G401 (cell line): ENCODE measurements around the gene SERPINB8. TPM values are rescaled to one million over a fixed set of nuclear protein-coding genes. Genes with fewer than 3 reads are reported as not detected.

Experiments
- DNase-seq: peaks from one replicate; pipeline ENCODE4 v3.0.0-alpha.2; 2015; ENCODE audit warnings: low spot score
- in situ Hi-C: cut with HindIII; loops from 2 replicates; pipeline ENCODE4 v1.10.0; 2016; ENCODE audit warnings: low sequenced_read_pairs, mixed read lengths
- total RNA-seq: library from RNA; depleted of rRNA; stranded (reverse); fragments of >200 nt; shearing (Covaris generic); gene quantifications from 2 replicates; pipeline ENCODE4 v1.2.3, GENCODE V29; 2014

The SERPINB8 gene
- total RNA-seq, 1 experiment from 2014 or later: not detected

DNA sequence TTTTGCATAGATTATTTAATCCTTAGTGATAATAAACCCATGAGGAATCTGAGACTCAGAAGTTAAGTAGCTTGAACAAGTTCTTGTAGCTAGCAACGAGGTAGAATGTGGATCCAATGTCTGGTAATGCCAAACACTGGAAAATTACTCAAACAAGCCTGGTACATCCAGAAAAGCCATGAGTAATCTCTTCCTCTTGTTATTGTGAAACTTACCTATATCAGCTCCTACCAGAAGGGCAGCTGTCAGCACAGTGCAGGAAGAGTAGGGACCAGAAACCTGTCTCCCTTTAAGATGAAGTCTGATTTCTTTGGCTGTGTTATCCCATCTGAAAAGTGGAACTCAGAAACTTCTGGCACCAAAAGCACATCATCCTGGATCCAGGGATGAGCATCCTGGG lies 7.7 kb upstream of the SERPINB8 start:
- DNase-seq: no peak
- in situ Hi-C loops: no loop called here

DNA sequence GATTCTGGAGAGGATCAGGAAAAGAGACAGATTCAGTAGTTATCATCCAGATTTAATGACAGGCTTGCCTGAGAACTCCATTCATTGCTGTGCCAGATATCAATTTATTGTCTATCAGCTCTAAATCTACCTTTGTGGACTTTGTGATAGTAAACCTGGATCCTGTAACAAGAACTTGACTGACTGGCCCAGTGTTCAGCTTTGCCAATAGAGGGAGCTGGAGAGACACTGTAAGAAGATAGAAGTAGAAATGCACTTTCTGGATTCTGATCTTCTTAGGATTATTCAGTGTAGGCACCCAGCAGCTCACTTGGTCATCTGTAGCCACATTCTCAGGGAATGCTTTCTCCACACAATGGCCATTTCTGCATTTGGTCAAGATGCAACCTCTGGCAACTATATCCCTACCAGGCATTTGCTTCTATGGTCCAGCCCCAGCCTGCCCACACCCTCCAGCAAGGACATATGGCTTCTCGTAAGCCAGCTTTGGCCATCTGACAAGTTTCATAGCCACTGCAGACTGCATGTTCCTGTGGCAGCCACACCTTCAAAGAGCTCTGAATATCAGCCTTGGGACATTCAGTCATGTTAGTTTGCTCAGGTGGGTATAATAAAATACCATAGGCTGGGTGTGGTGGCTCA lies 6.1 kb upstream of the SERPINB8 start:
- in situ Hi-C loops: no loop called here
- DNase-seq: peak; percentile 63

DNA sequence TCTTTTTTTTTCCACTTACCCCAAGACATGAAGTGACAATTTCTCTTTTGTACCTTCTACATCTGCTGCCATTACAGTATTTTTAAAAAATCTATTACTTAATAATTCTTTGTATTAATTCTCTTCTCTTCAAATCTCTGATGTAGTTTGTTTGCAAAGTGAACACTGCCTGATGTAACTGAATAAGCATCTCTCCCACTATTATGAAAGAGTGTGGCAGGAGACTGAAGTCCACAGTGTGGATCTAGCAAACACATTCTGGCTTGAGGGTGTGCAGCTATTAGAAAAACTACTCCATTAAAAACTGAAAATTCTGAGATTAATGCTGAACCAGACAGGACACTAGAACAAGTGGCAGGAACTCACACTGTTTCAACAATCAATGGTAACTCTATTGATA lies 5.0 kb upstream of the SERPINB8 start:
- in situ Hi-C loops: no loop called here
- no peak for DNase-seq

DNA sequence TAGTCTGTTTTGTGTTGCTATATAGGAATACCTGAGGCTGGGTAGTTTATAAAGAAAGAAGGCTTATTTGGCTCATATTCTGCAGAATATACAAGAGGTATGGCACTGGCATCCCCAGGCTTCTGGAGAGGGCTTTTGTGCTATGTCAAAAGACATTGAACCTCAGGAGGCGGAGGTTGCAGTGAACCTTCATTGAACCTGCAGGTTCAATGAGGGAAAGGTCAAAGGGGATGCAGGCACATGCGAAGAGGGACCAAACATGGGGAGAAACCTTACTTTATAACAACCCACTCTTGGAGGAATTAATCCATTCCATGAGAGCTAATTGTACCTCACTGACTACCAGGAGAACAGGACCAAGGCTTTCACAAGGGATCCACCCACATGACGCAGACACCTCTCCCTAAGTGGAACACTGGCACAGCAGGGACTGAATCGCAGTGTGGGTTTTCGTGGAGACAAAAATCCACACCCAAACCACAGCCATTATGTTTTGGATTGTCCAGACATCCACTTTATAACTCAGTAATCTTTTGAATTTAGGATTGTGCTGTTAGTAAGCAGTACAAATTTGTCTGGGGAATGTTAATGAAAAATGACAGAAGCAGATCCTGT lies 4.1 kb upstream of the SERPINB8 start:
- no peak for DNase-seq
- in situ Hi-C loops: no loop called here

DNA sequence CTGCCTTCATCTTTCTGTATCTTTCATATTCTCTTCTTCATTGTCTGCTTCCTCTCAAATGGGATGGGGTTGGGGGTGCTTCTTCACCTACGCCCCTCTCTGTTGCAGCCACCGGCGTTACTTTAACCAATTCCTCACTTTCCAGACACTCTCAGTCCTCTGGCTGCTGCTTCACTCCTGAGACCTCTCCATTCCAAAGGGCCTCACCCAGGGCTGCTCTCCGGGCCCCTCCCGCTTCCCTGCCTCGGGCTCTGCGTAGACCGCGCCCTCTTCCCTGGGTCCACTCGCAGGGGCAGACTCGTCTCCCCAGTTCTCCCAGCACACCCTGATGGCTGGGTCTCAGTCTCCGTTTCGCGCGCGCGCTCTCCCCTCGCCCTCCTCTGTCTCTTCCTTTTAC lies 926 bp downstream of the SERPINB8 start:
- DNase-seq: no peak

DNA sequence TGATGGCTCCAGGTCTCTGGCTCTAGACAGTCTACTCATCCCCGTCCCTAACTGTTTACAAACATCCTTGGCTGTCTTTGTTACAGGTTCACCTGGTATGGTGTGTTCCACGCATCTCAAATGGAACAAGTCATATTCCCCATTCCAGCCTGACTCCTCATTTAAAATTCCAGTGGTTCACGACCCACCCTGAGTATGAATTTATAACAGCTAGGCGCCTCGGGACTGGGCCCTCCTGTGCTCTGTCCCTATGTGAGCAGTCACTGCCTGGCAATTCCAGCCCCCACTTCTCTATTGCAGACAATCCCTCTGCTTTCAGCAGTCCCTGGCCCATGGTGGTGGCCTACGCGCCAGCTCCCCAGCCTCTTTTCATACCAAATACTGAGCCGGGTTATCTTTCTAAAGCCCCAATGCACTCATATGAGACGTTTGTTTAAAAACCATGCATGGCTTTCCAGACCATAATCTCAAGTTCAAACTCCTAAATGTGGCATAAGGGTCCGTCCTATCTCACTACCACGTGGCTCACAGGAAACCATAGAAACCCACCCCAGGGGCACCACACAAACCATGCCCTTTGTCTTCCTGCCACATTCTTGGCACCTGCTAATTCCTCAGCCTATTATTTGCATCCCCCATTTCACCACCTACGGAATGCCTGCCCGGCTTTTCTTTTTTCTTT lies 1.6 kb downstream of the SERPINB8 start:
- in situ Hi-C loops: no loop called here
- DNase-seq: no peak

More for the DNA sequence above, 926 bp downstream of the SERPINB8 start:
- in situ Hi-C loops: no loop called here

DNA sequence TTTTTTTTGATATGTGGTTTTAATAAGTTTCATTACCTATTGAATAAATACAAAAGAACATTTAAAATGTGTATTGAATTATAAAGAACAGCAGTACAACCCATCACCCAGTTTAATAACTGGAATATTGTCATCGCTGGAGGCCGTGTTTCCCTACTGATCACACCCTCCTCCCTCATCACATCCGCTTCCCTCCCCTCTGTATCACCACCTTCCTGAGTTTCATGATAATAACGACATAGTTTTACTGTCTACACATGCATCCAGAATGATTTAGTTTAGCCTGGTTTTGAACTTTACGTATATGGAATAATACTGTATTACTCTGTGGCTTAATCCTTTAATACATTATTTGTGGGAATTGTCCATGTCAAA lies 2.1 kb downstream of the SERPINB8 start:
- DNase-seq: no peak
- in situ Hi-C loops: no loop called here

DNA sequence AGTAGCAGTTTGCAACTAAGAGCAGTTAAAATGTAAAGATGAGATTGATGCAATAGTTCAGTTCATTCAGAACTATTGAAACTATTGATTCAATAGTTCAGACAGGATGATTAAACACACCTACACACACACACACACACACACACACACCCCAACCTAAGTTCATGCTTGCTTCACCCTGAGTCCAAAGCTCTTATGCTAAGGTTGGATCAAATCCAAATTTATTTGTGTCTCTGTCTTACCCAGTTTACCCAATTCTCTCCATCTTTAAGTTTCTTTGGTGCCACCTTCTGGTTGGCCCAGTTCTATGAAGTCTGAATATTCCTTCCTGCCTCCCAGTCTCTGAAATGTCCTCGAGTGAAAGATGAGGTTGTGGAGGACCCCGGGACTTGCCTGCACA lies 5.1 kb downstream of the SERPINB8 start:
- DNase-seq: peak; percentile 6
- in situ Hi-C loops: no loop called here

DNA sequence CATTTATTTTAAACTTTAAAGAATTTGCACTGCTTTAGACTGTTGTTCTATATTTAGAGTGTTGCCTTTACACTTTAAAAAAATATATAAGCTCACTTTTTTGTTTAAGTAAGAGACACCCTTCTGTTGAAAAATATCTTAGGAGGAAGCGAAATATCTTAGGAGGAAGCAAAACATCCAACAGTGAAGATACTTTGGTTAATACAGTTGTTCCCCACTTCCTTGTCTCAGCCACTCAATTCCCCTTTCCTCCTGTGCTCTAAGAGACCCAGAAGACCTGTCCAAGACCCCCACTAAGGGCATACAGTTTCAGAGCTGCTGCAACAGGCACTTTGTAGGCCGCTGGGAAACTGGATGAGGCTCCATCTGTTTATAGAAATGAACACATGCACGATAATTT lies 5.7 kb downstream of the SERPINB8 start:
- in situ Hi-C loops: no loop called here
- DNase-seq: no peak

DNA sequence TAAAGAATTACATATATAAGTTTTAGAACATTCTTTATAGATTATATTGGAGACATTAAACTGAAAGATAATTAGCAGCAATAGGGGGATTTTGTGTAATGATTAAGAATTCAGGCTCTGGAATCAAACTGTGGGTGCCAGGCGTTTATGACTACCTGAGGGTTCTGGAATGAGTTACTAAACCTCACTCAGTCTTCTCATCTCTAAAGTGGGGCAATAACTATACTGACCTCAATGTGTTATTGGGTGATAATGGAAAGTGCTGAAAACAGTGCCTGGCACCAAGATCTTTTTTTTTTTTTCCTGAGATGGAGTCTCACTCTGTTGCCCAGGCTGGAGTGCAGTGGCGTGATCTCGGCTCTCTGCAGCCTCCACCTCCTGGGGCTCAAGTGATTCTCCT lies 7.2 kb downstream of the SERPINB8 start:
- in situ Hi-C loops: no loop called here

DNA sequence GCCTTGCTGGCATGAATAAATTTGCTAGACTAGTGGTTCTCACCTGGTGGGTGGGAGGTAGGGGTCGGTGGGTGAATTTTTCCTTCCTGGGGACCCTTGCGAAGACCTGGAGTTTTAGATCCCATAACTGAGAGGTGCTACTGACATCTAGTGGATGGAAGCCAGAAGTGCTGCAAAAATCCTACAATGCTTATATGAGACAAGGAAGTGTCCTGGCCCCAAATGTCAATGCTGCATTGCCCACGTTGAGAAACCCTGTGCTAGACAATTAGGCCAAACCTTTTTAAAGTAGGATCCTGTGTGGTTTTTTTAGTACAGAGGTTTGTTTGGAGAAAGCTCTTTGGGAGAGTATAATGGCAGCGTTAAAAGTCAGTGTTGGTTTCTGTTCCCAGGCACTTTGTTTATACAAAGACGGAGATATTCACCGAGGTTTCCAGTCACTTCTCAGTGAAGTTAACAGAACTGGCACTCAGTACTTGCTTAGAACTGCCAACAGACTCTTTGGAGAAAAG lies 9.6 kb downstream of the SERPINB8 start:
- DNase-seq: peak; percentile 69
- in situ Hi-C loops: no loop called here

More for the DNA sequence above, 7.2 kb downstream of the SERPINB8 start:
- no peak for DNase-seq

DNA sequence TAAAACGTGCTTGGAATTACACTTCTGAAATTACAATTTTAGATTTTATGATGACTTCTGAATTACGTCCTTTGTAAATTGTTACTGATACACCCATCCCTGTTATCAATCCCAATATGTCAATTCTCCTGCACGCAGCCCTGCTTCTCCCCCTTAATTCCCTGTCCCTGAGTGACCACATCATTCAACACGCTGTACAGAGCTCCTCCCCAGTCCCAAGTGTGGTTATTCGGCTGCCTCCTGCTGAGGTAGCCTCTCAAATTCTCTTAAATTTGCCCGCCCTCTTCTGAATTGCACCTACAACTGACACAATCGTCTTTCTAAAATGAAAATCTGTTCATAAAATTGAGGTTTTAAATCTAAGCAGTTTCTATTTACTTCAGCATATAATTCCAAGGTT lies 10.1 kb downstream of the SERPINB8 start:
- in situ Hi-C loops: no loop called here
- DNase-seq: no peak

DNA sequence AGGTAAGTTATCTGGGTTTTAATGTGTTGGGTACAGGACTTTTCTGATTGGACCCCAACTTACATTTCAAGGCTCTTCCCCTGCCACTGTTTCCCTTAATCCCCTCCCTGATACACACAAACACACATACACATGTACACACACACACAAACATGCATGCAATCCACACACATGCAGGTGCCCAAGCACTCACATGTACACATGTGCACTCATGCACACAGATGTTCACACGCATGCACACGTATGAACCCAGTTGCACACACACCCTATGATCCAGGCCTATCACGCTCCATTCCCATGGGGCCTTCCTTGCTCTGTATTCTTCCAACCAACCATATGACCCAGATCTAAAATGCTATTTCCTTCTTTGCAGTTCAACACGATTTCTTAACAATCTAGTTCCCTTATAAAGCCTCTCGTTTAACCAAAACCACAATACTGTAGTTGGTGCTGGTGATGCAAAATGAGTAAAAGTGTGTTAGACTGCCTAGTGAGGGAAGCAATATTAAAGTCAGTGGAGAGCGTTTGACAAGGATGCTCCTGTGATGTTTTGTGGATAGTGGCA lies 11.1 kb downstream of the SERPINB8 start:
- in situ Hi-C loops: no loop called here
- no peak for DNase-seq

DNA sequence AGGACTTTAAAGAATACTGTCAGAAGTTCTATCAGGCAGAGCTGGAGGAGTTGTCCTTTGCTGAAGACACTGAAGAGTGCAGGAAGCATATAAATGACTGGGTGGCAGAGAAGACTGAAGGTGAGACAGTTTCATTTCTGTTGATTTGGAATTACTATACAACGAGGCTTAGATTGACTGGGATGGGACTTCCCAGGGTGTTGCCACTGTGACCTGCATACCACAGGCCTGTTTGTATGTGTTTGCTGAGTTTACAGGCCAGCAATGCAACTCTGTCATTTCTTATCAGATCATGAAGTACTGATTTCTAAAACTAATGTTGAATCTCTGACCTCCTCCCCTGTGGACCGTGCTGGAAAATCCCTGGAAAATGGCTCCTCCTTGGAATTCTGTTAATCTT lies 11.8 kb downstream of the SERPINB8 start:
- no peak for DNase-seq
- in situ Hi-C loops: no loop called here

DNA sequence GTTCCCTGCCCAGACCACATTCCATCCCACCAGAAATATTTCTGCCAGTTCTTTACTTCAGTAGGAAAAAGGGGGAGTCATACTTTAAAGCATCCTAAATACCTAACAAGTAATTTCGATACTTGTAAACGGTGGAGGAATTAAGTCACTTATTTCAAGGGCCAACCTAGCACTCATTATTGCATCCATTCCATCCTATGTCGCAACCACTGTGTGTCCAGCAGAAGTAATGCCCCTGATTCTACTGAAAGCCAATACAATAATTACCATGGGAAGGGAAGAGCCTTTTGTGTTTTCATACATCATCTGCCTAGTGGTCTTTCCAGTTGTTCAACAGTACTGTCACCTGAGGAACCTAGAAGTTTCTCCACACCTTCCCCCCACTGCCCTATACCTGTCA lies 12.5 kb downstream of the SERPINB8 start:
- in situ Hi-C loops: no loop called here
- DNase-seq: no peak

DNA sequence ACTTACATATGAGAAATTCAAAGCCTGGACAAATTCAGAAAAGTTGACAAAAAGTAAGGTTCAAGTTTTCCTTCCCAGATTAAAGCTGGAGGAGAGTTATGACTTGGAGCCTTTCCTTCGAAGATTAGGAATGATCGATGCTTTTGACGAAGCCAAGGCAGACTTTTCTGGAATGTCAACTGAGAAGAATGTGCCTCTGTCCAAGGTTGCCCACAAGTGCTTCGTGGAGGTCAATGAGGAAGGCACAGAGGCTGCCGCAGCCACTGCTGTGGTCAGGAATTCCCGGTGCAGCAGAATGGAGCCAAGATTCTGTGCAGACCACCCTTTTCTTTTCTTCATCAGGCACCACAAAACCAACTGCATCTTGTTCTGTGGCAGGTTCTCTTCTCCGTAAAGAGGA lies 17.0 kb downstream of the SERPINB8 start:
- in situ Hi-C loops: no loop called here
- DNase-seq: no peak

DNA sequence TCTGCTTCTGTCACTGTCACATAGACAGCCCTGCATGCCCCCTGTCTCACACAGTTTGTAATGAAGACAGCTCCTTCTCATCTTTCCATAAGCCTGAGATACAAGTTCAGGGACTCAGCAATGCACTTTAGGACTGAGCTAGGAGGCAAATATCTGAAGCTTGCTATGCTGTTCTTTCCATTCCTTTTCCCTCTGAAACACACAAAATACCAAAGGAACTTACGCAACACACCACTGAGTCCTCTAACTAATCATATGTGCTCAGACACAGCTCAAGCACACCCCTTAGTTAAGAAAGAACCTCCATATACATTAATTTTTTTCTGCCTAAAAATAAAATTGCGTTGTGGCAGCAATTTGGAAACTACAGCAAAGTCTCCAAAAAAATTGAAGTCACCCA lies 17.9 kb downstream of the SERPINB8 start:
- DNase-seq: no peak
- in situ Hi-C loops: no loop called here

DNA sequence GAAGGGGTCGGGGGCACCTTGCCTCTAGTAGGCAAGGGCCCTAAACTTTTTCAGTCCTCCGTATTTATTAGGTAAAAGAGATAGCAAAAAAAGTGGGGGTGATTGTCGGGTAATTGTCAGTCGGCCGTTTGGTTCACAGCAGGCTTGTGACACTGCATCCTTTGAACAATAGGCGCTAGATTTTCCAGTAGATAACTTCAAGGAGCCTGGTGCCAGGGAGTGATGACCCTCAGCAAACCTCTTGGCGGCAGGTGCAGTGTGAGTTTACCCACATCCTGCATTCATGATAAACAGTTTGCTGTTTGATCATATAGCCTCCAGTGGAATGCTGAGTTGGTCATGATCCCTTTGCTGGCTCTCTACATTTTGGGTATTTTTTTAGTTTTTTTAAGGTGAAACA lies 22.9 kb downstream of the SERPINB8 start:
- in situ Hi-C loops: no loop called here
- no peak for DNase-seq

DNA sequence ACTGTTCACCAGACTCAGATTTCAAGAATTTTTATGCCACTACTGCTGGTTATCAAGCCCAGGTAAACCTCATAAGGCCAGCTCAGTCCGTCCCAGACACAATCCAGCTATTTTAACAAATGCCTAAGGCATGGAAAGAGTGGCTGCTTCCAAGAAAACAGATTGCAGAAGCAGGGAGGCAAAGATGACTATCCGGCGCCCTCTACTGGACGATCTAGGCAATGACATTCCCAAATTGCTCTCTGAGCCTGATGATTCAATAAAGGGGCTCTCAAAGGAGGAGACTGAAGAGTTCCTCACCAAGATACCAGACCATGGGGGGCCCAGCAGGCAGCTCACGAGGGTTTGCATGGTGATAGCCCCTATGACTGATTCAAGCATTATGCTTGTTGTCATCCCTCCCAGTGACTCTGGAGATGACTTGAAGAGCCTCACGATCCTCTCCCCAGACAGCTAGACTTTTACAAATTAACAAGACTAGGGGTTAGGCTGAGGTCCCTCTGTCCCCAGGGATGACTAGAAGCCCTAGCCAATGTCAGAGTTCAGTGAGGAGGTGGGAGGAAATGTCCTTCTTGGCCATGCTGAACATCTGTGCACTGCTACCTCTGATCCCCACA lies 25.0 kb downstream of the SERPINB8 start:
- DNase-seq: peak; percentile 63
- in situ Hi-C loops: no loop called here

DNA sequence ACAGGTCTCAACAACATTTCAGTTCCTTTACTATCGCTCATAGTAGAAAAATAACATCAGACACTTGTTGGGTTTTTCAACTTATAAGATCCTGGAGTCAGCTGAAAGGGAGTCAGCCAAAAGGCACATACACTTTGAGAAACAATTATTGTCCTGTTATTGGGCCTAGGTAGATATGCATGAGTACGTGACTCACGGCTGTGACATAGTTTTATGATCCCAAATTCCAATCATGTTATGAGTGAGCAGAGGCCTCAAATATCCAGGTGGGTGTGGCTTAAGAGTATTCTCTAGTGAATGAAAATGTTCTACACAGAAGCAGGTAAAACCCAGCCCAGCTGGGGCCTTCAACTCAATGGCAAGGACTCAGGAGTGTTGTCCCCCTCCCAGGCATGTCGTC lies 27.2 kb downstream of the SERPINB8 start:
- in situ Hi-C loops: no loop called here

More for the DNA sequence above, 27.2 kb downstream of the SERPINB8 start:
- DNase-seq: no peak
